Endothelial cell of umbilical vein (primary cell): ENCODE measurements around the gene ITSN1. TPM values are rescaled to one million over a fixed set of nuclear protein-coding genes. Genes with fewer than 3 reads are reported as not detected.
"Not testable (repeated sequence)": the region's sequence is repeated elsewhere in the genome, so short reads cannot be mapped to it uniquely, and the experiment has no call there.

Experiments
- BruUV-seq: library from RNA; stranded (reverse); fragments of 400-500 nt; replicated peaks from 2 replicates; lab custom pipeline; 2021; lab: Mats Ljungman, UMichigan
- CTCF ChIA-PET: fragments of 300-600, 350-600 bp; sonication (Branson Sonifier 250); formaldehyde crosslinking; loops from one replicate; lab custom pipeline; 2021; ENCODE audit warnings: antibody characterized with exemption, inconsistent platforms; lab: Charles Lee
- POLR2A ChIA-PET: fragments of 300-600, 350-600 bp; sonication (Branson Sonifier 250); formaldehyde crosslinking; loops from one replicate; lab custom pipeline; 2021; ENCODE audit warnings: antibody characterized with exemption, inconsistent platforms; lab: Charles Lee
- DNase-seq: peaks from one replicate; pipeline ENCODE4 v3.0.0-alpha.2; 2011; ENCODE audit warnings: low read depth, low spot score
- FAIRE-seq: peaks from 2 replicates; lab custom pipeline; 2011; peaks lifted over from hg19 to GRCh38; lab: Jason Lieb, UNC
- H2AFZ ChIP-seq: 2 replicates; pipeline ENCODE4 v1.6.0; 2012; ENCODE audit warnings: low read depth, low read length, control low read depth, inconsistent platforms
- H3K27ac ChIP-seq: 2 replicates; pipeline ENCODE4 v1.5.1; 2011; ENCODE audit warnings: low read depth, mild to moderate bottlenecking, control low read depth, low read length, moderate library complexity; ENCODE audit not compliant: insufficient read depth
- H3K27me3 ChIP-seq, 2 experiments: 2 replicates each; pipeline versions ENCODE4 v1.6.0 to v1.6.1; 2011; ENCODE audit warnings: low read length in 2 of 2, mixed read lengths in 1 of 2; ENCODE audit not compliant: control insufficient read depth in 2 of 2, insufficient read depth in 2 of 2
- H3K36me3 ChIP-seq, 2 experiments: 2 replicates in 1 of 2; 3 replicates in 1 of 2; pipeline ENCODE4 v1.5.1; 2011; ENCODE audit warnings: low read length in 2 of 2, mild to moderate bottlenecking in 1 of 2, moderate library complexity in 1 of 2; ENCODE audit not compliant: control insufficient read depth in 2 of 2, insufficient read depth in 2 of 2; ENCODE audit errors: extremely low read depth in 1 of 2
- H3K4me1 ChIP-seq: 3 replicates; pipeline ENCODE4 v1.5.1; 2011; ENCODE audit warnings: mild to moderate bottlenecking, low read length; ENCODE audit not compliant: control insufficient read depth, insufficient read depth; ENCODE audit errors: extremely low read depth
- H3K4me2 ChIP-seq: 2 replicates; pipeline ENCODE4 v1.6.1; 2011; ENCODE audit warnings: low read length, control low read depth, mixed read lengths; ENCODE audit not compliant: insufficient read depth
- H3K4me3 ChIP-seq, 3 experiments: fragments of 200-600 bp in 1 of 3; sonication (generic), shearing (Covaris generic) in 1 of 3; replicated peaks in 1 of 3; 2 replicates each; pipeline ENCODE4 v1.5.1; 2011 to 2016; ENCODE audit warnings: control low read depth in 3 of 3, low read length in 3 of 3, mild to moderate bottlenecking in 2 of 3, inconsistent platforms in 1 of 3, low read depth in 1 of 3, moderate library complexity in 1 of 3; ENCODE audit not compliant: insufficient read depth in 1 of 3
- H3K79me2 ChIP-seq: 2 replicates; pipeline ENCODE4 v1.6.0; 2012; ENCODE audit warnings: low read length, inconsistent platforms; ENCODE audit not compliant: control insufficient read depth, insufficient read depth
- H3K9ac ChIP-seq: replicated peaks from 2 replicates; pipeline ENCODE3; 2011; ENCODE audit warnings: low read length, control low read depth; ENCODE audit not compliant: insufficient read depth; ENCODE audit errors: extremely low read depth
- H3K9me1 ChIP-seq: replicated peaks from 3 replicates; pipeline ENCODE4 v1.6.0; 2011; ENCODE audit warnings: mild to moderate bottlenecking, low read length; ENCODE audit not compliant: control insufficient read depth, insufficient read depth; ENCODE audit errors: extremely low read depth
- H3K9me3 ChIP-seq: replicated peaks from 2 replicates; pipeline ENCODE4 v1.5.1; 2012; ENCODE audit warnings: low read length, inconsistent platforms; ENCODE audit not compliant: control insufficient read depth, insufficient read depth
- H4K20me1 ChIP-seq: replicated peaks from 2 replicates; pipeline ENCODE3; 2011; ENCODE audit warnings: mild to moderate bottlenecking, low read length; ENCODE audit not compliant: control insufficient read depth, insufficient read depth; ENCODE audit errors: extremely low read depth
- EZH2 ChIP-seq: IDR thresholded peaks from 2 replicates; pipeline ENCODE4 v1.6.1; 2012; ENCODE audit warnings: borderline replicate concordance, low read depth, mild to moderate bottlenecking, moderate library complexity, low read length, inconsistent platforms; ENCODE audit not compliant: severe bottlenecking
- FOS ChIP-seq: IDR thresholded peaks from 2 replicates; pipeline ENCODE4 v1.6.1; 2011; ENCODE audit warnings: mild to moderate bottlenecking, low read length, moderate library complexity, borderline replicate concordance; ENCODE audit not compliant: insufficient read depth
- GATA2 ChIP-seq: IDR thresholded peaks from 2 replicates; pipeline ENCODE4 v1.7.0; 2011; ENCODE audit warnings: low read depth, mild to moderate bottlenecking, moderate library complexity, mixed read lengths, low read length; ENCODE audit not compliant: insufficient read length, insufficient read depth
- JUN ChIP-seq: IDR thresholded peaks from 2 replicates; pipeline ENCODE4 v1.6.1; 2011; ENCODE audit warnings: borderline replicate concordance, low read depth; ENCODE audit not compliant: insufficient read length, insufficient read depth
- MYC ChIP-seq: IDR thresholded peaks from one replicate; pipeline ENCODE4 v1.6.1; 2011; ENCODE audit warnings: mild to moderate bottlenecking, low read depth, low read length
- POLR2A ChIP-seq: IDR thresholded peaks from 2 replicates; pipeline ENCODE4 v1.6.1; 2012; ENCODE audit warnings: low read depth, mild to moderate bottlenecking, control low read depth, low read length
- POLR2AphosphoS5 ChIP-seq: IDR thresholded peaks from 2 replicates; pipeline ENCODE4 v1.6.1; 2012; ENCODE audit warnings: low read depth, mild to moderate bottlenecking, control low read depth, low read length, moderate library complexity; ENCODE audit not compliant: insufficient read depth
- dilution Hi-C: fragments of 300-500 bp; cut with MboI; formaldehyde crosslinking; loops from one replicate; pipeline ENCODE4 v1.15.0; 2019; ENCODE audit warnings: low sequenced_read_pairs; ENCODE audit not compliant: extremely low pct_ligation_motif_present
- intact Hi-C: fragments of 100-400 bp; cut with micrococcal nuclease; formaldehyde crosslinking; loops from one replicate; pipeline ENCODE4 v1.10.0; 2022
- polyA plus RNA-seq, 4 experiments: library from polyadenylated mRNA; depleted of rRNA in 3 of 4; stranded (reverse) in 3 of 4; unstranded in 1 of 4; fragments of >200 nt; gene quantifications; 2 replicates each; pipeline versions ENCODE4 v1.2.1 to v1.2.3, GENCODE V29; 2011 to 2012; ENCODE audit warnings: missing spikeins in 1 of 4
- total RNA-seq: library from RNA; stranded (reverse); gene quantifications from 2 replicates; pipeline ENCODE4 v1.2.3, GENCODE V29; 2021
- TF ChIP-seq, protein P1 (sequence below): IDR thresholded peaks from 2 replicates; pipeline ENCODE4 v1.6.1; 2011; ENCODE audit not compliant: insufficient read depth, insufficient read length
- TF ChIP-seq, protein P2 (sequence below), 2 donors: IDR thresholded peaks; 1 replicate in 1 of 2; 2 replicates in 1 of 2; pipeline ENCODE4 v1.5.1; 2011; ENCODE audit warnings: low read length in 2 of 2, mild to moderate bottlenecking in 2 of 2, moderate library complexity in 2 of 2, control low read depth in 1 of 2, inconsistent platforms in 1 of 2, low read depth in 1 of 2; ENCODE audit not compliant: insufficient read depth in 1 of 2; ENCODE audit errors: extremely low read depth in 1 of 2

The ITSN1 gene
- total and polyA plus RNA-seq, 2 donors (not counting 3 experiments of a cell fraction or from before 2014, with no cell fraction given): 72.2 to 86.8 TPM

DNA sequence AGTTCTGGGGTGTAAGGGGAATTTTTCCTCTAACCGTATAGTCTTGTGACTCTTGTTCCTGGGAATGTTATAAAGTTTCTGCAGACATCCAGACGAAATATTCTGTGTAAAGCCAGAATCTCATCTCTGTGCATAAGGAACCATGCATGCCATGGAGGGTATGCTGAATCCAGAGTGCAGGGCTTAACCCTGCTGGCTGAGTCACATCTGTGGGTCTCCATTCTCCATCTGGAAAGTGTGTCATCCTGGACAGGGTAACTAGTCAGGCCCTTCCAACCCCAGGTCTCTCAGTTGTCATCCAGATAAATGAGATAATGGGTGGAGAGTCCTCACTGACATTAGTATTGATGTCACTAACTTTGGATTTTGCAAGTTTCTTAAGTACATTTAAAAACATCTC is 224.5 kb downstream of the ITSN1 start:
- H3K79me2 ChIP-seq: no peaks in the 10 kb centered on the region
- no peaks in the 10 kb centered on the region for H3K4me1 ChIP-seq
- no peak overlapping the region for H3K4me3 ChIP-seq
- ChIA-PET POLR2A (no interaction called here), CTCF (interaction anchor here (1.6 kb wide), 1 partner anchor 10 kb away, joined by 7 read pairs; no protein-coding TSS in a partner anchor)
- H3K9me3 ChIP-seq: no peaks in the 10 kb centered on the region
- no peak for FAIRE-seq
- dilution Hi-C loops (no loop called here), intact Hi-C loops (no loop called here)
- TF ChIP-seq MYC (no peak), POLR2AphosphoS5 (no peak), JUN (no peak), FOS (no peak), EZH2 (no peak), GATA2 (no peak), POLR2A (no peak)
- TF ChIP-seq, protein P1, sequence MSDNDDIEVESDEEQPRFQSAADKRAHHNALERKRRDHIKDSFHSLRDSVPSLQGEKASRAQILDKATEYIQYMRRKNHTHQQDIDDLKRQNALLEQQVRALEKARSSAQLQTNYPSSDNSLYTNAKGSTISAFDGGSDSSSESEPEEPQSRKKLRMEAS: no peak
- TF ChIP-seq, protein P2, sequence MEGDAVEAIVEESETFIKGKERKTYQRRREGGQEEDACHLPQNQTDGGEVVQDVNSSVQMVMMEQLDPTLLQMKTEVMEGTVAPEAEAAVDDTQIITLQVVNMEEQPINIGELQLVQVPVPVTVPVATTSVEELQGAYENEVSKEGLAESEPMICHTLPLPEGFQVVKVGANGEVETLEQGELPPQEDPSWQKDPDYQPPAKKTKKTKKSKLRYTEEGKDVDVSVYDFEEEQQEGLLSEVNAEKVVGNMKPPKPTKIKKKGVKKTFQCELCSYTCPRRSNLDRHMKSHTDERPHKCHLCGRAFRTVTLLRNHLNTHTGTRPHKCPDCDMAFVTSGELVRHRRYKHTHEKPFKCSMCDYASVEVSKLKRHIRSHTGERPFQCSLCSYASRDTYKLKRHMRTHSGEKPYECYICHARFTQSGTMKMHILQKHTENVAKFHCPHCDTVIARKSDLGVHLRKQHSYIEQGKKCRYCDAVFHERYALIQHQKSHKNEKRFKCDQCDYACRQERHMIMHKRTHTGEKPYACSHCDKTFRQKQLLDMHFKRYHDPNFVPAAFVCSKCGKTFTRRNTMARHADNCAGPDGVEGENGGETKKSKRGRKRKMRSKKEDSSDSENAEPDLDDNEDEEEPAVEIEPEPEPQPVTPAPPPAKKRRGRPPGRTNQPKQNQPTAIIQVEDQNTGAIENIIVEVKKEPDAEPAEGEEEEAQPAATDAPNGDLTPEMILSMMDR (IDR thresholded peaks at IDR 0.05; ENCODE audit: extremely low read depth in 1 of 2, insufficient read depth in 1 of 2, low read depth in 1 of 2, low read length in 2 of 2): no peak
- H3K27ac ChIP-seq: no peak overlapping the region
- no TSS peak for BruUV-seq
- H3K4me2 ChIP-seq: no peak overlapping the region
- no peak overlapping the region for H2AFZ ChIP-seq
- DNase-seq: no peak
- H3K9me1 ChIP-seq: no peaks in the 10 kb centered on the region
- peaks cover 0 to 8% of the 10 kb centered on the region in 2 experiments for H3K27me3 ChIP-seq
- no peaks in the 10 kb centered on the region for H3K36me3 ChIP-seq
- no peak overlapping the region for H3K9ac ChIP-seq
- H4K20me1 ChIP-seq: no peaks in the 10 kb centered on the region

DNA sequence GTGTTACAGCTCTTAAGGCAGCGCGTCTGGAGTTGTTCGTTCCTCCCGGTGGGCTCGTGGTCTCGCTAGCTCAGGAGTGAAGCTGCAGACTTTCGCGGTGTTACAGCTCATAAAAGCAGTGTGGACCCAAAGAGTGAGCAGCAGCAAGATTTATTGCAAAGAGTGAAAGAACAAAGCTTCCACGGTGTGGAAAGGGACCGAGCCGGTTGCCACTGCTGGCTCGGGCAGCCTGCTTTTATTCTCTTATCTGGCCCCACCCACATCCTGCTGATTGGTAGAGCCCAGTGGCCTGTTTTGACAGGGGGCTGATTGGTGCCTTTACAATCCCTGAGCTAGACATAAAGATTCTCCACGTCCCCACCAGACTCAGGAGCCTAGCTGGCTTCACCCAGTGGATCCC is 225.6 kb downstream of the ITSN1 start:
- H3K9me1 ChIP-seq, H3K27me3 ChIP-seq, H3K9me3 ChIP-seq, H2AFZ ChIP-seq, FAIRE-seq, H3K9ac ChIP-seq, H3K4me3 ChIP-seq, H4K20me1 ChIP-seq, POLR2A ChIA-PET, BruUV-seq, DNase-seq, H3K36me3 ChIP-seq, H3K4me1 ChIP-seq, H3K27ac ChIP-seq, H3K4me2 ChIP-seq, H3K79me2 ChIP-seq, intact Hi-C loops, dilution Hi-C loops: not testable (repeated sequence)
- CTCF ChIA-PET: interaction anchor here (0.6 to 0.8 kb wide), 2 partner anchors 13 to 1796 kb away, joined by 3 to 4 read pairs; no protein-coding TSS in a partner anchor
